Neural cell (in vitro differentiated cells): Measurements from ENCODE around the gene GCN1. TPM values are rescaled to one million over a fixed set of nuclear protein-coding genes. Genes with fewer than 3 reads are reported as not detected.
"Not testable (repeated sequence)": the region's sequence is repeated elsewhere in the genome, so short reads cannot be mapped to it uniquely, and the experiment has no call there.

Experiments used
- H2AFZ ChIP-seq: fragments of 200-600, 300-800 bp; sonication (generic), shearing (Covaris generic); 2 replicates; pipeline ENCODE4 v1.6.0; 2014; ENCODE audit warnings: low read depth, mild to moderate bottlenecking, antibody characterized with exemption, low read length, moderate library complexity
- H3F3A ChIP-seq: fragments of 200-600 bp; shearing (Covaris generic); 2 replicates; pipeline ENCODE4 v1.6.1; 2016; ENCODE audit warnings: mild to moderate bottlenecking, moderate library complexity, mixed read lengths, antibody characterized with exemption, low read length; ENCODE audit not compliant: insufficient read depth, poor library complexity, severe bottlenecking
- H3K27ac ChIP-seq: fragments of 200-600, 300-800 bp; sonication (generic), shearing (Covaris generic); 2 replicates; pipeline ENCODE4 v1.5.1; 2014; ENCODE audit warnings: mild to moderate bottlenecking, low read length, moderate library complexity
- H3K27me3 ChIP-seq: fragments of 300-800, 200-600 bp; sonication (generic), shearing (Covaris generic); 2 replicates; pipeline ENCODE4 v1.6.0; 2014; ENCODE audit warnings: mild to moderate bottlenecking, low read depth, low read length, moderate library complexity; ENCODE audit not compliant: insufficient read depth
- H3K36me3 ChIP-seq: fragments of 300-800, 200-600 bp; sonication (generic), shearing (Covaris generic); 2 replicates; pipeline ENCODE4 v1.5.1; 2014; ENCODE audit warnings: mild to moderate bottlenecking, antibody characterized with exemption, low read length, moderate library complexity; ENCODE audit not compliant: insufficient read depth
- H3K4me2 ChIP-seq: fragments of 300-800, 200-600 bp; sonication (generic), shearing (Covaris generic); 2 replicates; pipeline ENCODE4 v1.6.0; 2014; ENCODE audit warnings: mild to moderate bottlenecking, low read length
- H3K4me3 ChIP-seq: fragments of 300-800, 200-600 bp; sonication (generic), shearing (Covaris generic); 2 replicates; pipeline ENCODE4 v1.5.1; 2014; ENCODE audit warnings: mild to moderate bottlenecking, low read length, moderate library complexity
- H3K79me2 ChIP-seq: fragments of 200-600 bp; shearing (Covaris generic); replicated peaks from 2 replicates; pipeline ENCODE4 v1.6.0; 2014; ENCODE audit warnings: mild to moderate bottlenecking, low read length, moderate library complexity; ENCODE audit not compliant: insufficient read depth
- H3K9ac ChIP-seq: fragments of 300-800, 200-600 bp; sonication (generic), shearing (Covaris generic); 2 replicates; pipeline ENCODE4 v1.6.1; 2016; ENCODE audit warnings: mild to moderate bottlenecking, low read length, mixed read lengths
- H3K9me2 ChIP-seq: fragments of 200-600 bp; shearing (Covaris generic); 2 replicates; pipeline ENCODE4 v1.6.1; 2016; ENCODE audit warnings: mild to moderate bottlenecking, low read length, mixed read lengths; ENCODE audit not compliant: insufficient read depth
- H3K9me3 ChIP-seq: fragments of 200-600, 300-800 bp; sonication (generic), shearing (Covaris generic); 2 replicates; pipeline ENCODE4 v1.6.1; 2016; ENCODE audit warnings: mild to moderate bottlenecking, mixed run types, low read length, moderate library complexity, mixed read lengths
- H4K20me1 ChIP-seq: fragments of 200-600 bp; shearing (Covaris generic); 2 replicates; pipeline ENCODE4 v1.6.1; 2016; ENCODE audit warnings: mild to moderate bottlenecking, mixed run types; ENCODE audit not compliant: insufficient read depth
- CTCF ChIP-seq: fragments of 450-650 bp; IDR thresholded peaks from 2 replicates; pipeline ENCODE4 v1.5.1; 2014; ENCODE audit warnings: antibody characterized with exemption, mild to moderate bottlenecking, moderate library complexity; ENCODE audit not compliant: poor library complexity, severe bottlenecking
- EP300 ChIP-seq: fragments of 450-650 bp; conservative IDR thresholded peaks from 2 replicates; pipeline ENCODE4 v1.6.1; 2014; ENCODE audit warnings: antibody characterized with exemption, mild to moderate bottlenecking, moderate library complexity; ENCODE audit not compliant: poor library complexity, severe bottlenecking
- EZH2 ChIP-seq: fragments of 200-600, 300-800 bp; shearing (Covaris generic), sonication (generic); IDR thresholded peaks from 2 replicates; pipeline ENCODE4 v1.6.1; 2014; ENCODE audit warnings: antibody characterized with exemption, low read length, borderline replicate concordance, mild to moderate bottlenecking; ENCODE audit not compliant: insufficient read depth, poor library complexity, severe bottlenecking
- MXI1 ChIP-seq: fragments of 450-650 bp; conservative IDR thresholded peaks from 2 replicates; pipeline ENCODE4 v1.6.1; 2014; ENCODE audit warnings: antibody characterized with exemption, mild to moderate bottlenecking; ENCODE audit not compliant: poor library complexity, severe bottlenecking
- POLR2AphosphoS5 ChIP-seq: IDR thresholded peaks from 2 replicates; pipeline ENCODE4 v1.6.1; 2012
- RAD21 ChIP-seq: fragments of 450-650 bp; conservative IDR thresholded peaks from 2 replicates; pipeline ENCODE4 v1.6.1; 2014; ENCODE audit warnings: antibody characterized with exemption, mild to moderate bottlenecking, moderate library complexity
- REST ChIP-seq: IDR thresholded peaks from 2 replicates; pipeline ENCODE4 v1.6.1; 2012; ENCODE audit warnings: borderline replicate concordance
- SMC3 ChIP-seq: fragments of 450-650 bp; conservative IDR thresholded peaks from 2 replicates; pipeline ENCODE4 v1.6.1; 2014; ENCODE audit warnings: antibody characterized with exemption, mild to moderate bottlenecking, moderate library complexity; ENCODE audit not compliant: poor library complexity
- TAF1 ChIP-seq: IDR thresholded peaks from 2 replicates; pipeline ENCODE4 v1.6.1; 2012; ENCODE audit warnings: low read depth
- polyA plus RNA-seq: library from polyadenylated mRNA; depleted of rRNA; stranded (reverse); fragments of >200 nt; gene quantifications from 2 replicates; pipeline ENCODE4 v1.2.3, GENCODE V29; 2014

Gene GCN1
- polyA plus RNA-seq, 1 donor from 2014 or later, result 21.5 TPM

GRCh38 chr12:120194226-120194533 is 335 bp downstream of the GCN1 start:
- peak overlapping the region; percentile 54 for H3K27ac ChIP-seq

GRCh38 chr12:120193286-120193685 is 1.2 kb downstream of the GCN1 start:
- Histone ChIP-seq H3K4me2 (peak overlapping the region; percentile 67), H3K4me3 (peak overlapping the region; percentile 90), H3K79me2 (peaks cover 18% of the 10 kb centered on the region)
- H4K20me1 ChIP-seq, H3K9ac ChIP-seq, H3K27me3 ChIP-seq, H3K36me3 ChIP-seq, H2AFZ ChIP-seq, H3F3A ChIP-seq, H3K9me3 ChIP-seq, H3K9me2 ChIP-seq, H3K27ac ChIP-seq: not testable (repeated sequence)

More at GRCh38 chr12:120194226-120194533, 335 bp downstream of the GCN1 start:
- H4K20me1 ChIP-seq, result no peaks in the 10 kb centered on the region
- no peaks in the 10 kb centered on the region for H3F3A ChIP-seq
- H3K9ac ChIP-seq, result peak overlapping the region; percentile 73
- peak overlapping the region; percentile 69 for H2AFZ ChIP-seq
- TF ChIP-seq RAD21, result no peak
- no peak for TF ChIP-seq POLR2AphosphoS5
- H3K36me3 ChIP-seq, result no peaks in the 10 kb centered on the region
- no peaks in the 10 kb centered on the region for H3K27me3 ChIP-seq
- H3K4me2 ChIP-seq, result peak overlapping the region; percentile 67
- H3K4me3 ChIP-seq, result peak overlapping the region; percentile 90
- H3K9me2 ChIP-seq, result no peaks in the 10 kb centered on the region
- H3K9me3 ChIP-seq, result no peaks in the 10 kb centered on the region
- H3K79me2 ChIP-seq, result peaks cover 18% of the 10 kb centered on the region

- H3F3A ChIP-seq, result no peaks in the 10 kb centered on the region
- TF ChIP-seq SMC3 (no peak), EP300 (no peak), POLR2AphosphoS5 (no peak), TAF1 (no peak), EZH2 (no peak), MXI1 (no peak), REST (no peak), RAD21 (no peak), CTCF (no peak)
- no peak overlapping the region for H2AFZ ChIP-seq
- H3K4me2 ChIP-seq, result no peak overlapping the region
- no peaks in the 10 kb centered on the region for H4K20me1 ChIP-seq
- no peaks in the 10 kb centered on the region for H3K27me3 ChIP-seq
- H3K9me2 ChIP-seq, result no peaks in the 10 kb centered on the region
- no peak overlapping the region for H3K9ac ChIP-seq
- H3K4me3 ChIP-seq, result no peak overlapping the region
- peaks cover 18% of the 10 kb centered on the region for H3K79me2 ChIP-seq
- H3K27ac ChIP-seq, result no peak overlapping the region
- no peaks in the 10 kb centered on the region for H3K9me3 ChIP-seq
- H3K36me3 ChIP-seq, result no peaks in the 10 kb centered on the region
These were observed 3.5 kb downstream of the GCN1 start for GRCh38 chr12:120190985-120191480.
